Cardiac fibroblast (primary cell): ENCODE data around the gene MDFIC.

Experiments used
- DNase-seq, 2 donors: peaks; one replicate each; pipeline versions ENCODE4 v3.0.0 to v3.0.0-alpha.2; 2010; ENCODE audit warnings: low read depth in 2 of 2
- H3K4me3 ChIP-seq, 2 donors: replicated peaks in 1 of 2; 1 replicate in 1 of 2; 2 replicates in 1 of 2; pipeline ENCODE4 v1.5.1; 2011; ENCODE audit warnings: low read depth in 2 of 2, low read length in 2 of 2, mild to moderate bottlenecking in 2 of 2, moderate library complexity in 1 of 2
- TF ChIP-seq, protein P1 (sequence below): IDR thresholded peaks from one replicate; pipeline ENCODE4 v1.5.1; 2011; ENCODE audit warnings: low read depth, mild to moderate bottlenecking, low read length, inconsistent platforms

The MDFIC gene

GRCh38 chr7:114943953-114944744 is 22.3 kb downstream of the MDFIC start:
- TF ChIP-seq, protein P1, sequence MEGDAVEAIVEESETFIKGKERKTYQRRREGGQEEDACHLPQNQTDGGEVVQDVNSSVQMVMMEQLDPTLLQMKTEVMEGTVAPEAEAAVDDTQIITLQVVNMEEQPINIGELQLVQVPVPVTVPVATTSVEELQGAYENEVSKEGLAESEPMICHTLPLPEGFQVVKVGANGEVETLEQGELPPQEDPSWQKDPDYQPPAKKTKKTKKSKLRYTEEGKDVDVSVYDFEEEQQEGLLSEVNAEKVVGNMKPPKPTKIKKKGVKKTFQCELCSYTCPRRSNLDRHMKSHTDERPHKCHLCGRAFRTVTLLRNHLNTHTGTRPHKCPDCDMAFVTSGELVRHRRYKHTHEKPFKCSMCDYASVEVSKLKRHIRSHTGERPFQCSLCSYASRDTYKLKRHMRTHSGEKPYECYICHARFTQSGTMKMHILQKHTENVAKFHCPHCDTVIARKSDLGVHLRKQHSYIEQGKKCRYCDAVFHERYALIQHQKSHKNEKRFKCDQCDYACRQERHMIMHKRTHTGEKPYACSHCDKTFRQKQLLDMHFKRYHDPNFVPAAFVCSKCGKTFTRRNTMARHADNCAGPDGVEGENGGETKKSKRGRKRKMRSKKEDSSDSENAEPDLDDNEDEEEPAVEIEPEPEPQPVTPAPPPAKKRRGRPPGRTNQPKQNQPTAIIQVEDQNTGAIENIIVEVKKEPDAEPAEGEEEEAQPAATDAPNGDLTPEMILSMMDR = no peak
- no peak for DNase-seq
- H3K4me3 ChIP-seq = no peak overlapping the region

DNA sequence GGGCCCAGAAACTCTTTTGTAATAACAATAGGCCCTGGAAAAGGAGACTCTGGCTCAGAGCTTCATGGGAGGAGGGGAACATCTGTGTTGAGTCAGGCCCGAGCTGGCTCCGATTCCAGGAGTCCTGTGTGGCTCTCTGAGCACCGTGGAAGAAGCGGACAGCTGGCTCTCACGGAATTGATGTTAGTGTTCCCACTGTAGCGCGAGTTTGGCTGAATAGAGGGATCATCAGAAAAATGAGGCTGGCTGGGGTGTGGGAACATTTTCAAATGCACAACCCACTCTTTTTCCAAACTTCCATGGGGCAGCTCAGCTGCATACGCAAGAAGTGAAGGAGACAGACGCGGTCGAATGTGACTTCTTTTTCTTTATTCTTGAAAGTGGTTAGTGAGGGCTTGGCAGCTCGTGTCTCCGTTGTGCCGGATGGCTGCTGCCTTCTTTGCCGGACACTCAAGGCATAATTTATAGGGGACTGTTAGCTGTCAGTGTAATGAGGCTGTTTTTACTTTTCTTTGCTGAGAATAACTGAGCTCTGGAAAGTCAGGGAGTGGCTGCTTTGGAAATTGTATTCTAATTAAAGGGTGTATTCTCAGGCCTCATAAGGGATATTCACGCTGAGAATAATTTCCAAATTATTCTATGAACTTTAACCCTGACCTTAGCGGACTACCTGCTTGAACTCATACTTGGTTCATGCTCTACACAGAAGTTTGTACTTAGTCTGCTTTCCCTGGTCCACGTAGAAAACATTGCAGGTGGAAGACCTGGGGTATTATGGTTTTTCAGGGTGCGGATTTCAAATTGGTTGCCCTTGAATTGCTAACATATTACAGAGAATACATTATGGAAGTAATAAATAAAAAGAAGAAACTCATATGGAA is 23.1 kb downstream of the MDFIC start:
- peak overlapping the region; percentile 4 to 33 for H3K4me3 ChIP-seq
- peak; percentile 87 to 92 for DNase-seq
- TF ChIP-seq, protein P1 = no peak

DNA sequence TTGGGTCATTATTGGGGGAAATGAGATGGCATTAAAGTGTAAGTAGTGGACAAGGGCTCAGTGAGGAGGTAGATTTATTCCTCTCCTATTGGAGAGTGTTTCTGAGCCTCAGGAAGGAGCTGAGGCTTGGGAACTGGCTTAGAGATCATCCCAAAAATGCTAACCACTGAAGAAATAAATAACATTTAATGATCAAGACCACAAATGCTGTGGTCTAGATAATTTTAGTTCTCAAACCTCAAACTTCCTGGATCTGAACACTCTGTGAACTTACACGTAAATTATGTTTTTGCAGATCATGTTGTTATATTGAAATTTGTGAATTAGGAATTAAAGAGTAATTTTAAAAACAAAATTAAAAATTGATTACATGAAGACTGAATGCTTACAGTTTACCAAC is 27.3 kb downstream of the MDFIC start:
- no peak overlapping the region for H3K4me3 ChIP-seq
- TF ChIP-seq, protein P1 = no peak
- DNase-seq = peak in 1 of 2 donors; percentile 25

GRCh38 chr7:114952296-114952695 is 30.4 kb downstream of the MDFIC start:
- TF ChIP-seq, protein P1 = no peak
- H3K4me3 ChIP-seq = no peak overlapping the region
- peak in 1 of 2 donors; percentile 25 for DNase-seq

DNA sequence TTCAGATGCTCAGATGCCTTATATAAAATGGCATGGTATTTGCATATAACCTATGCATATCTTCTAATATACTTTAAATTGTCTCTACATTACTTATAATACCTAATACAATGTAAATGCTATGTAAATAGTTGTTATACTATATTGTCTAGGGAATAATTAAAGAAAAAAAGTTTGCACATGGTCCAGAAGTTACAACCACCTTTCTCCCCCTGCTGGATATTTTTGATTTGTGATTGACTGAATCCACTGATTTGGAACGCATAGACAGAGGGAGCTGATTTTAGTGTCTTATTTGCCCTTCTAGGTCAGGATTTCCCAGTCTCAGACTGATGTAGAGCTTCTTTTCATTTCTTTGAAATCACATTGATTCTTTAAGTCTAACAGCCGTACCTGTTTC is 31.8 kb downstream of the MDFIC start:
- H3K4me3 ChIP-seq = no peak overlapping the region
- TF ChIP-seq, protein P1 = no peak
- no peak for DNase-seq

DNA sequence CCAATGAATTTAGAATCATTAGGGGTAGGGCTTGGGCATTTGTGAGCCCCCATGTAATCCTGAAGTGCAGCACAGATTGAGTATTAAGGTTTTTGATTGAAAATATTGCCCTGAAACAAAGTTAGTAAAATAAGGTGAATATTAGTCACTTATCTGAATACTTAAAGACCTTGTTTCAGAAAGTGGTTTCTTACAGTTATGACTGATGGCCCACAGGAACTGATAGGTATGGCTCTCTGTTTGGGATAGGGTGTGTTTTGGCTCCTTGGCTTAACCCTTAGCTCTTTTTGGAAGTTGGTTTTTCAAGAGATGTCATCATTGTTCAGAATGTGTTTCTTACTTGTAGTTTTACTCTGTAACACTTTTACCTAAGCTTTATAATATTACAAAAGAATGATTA is 34.8 kb downstream of the MDFIC start:
- DNase-seq = no peak
- no peak overlapping the region for H3K4me3 ChIP-seq
- TF ChIP-seq, protein P1 = no peak
